ENCODE data around the gene ZDHHC16.
A peak's percentile ranks its signal among the peaks of the same experiment; 100 is the strongest.

The ZDHHC16 gene

GRCh38 chr10:97445722-97446639, at the start of gene ZDHHC16, which contains the start of gene EXOSC1 (continued):
- TF ChIP-seq PRDM6 (tag by site-specific recombination; IDR thresholded peaks at IDR 0.05) (no peak), ZNF623 (tag by site-specific recombination; IDR thresholded peaks at IDR 0.05) (0 out of 2 replicates have a peak, but pooled peaks have one; percentile 10), ZNF76 (tag by site-specific recombination; IDR thresholded peaks at IDR 0.05; ENCODE audit: borderline replicate concordance, low read depth) (peak; percentile 87; the same call in 1 of the 2 replicates), GLIS2 (tag by site-specific recombination; IDR thresholded peaks at IDR 0.05) (peak; percentile 75), SP2 (tag by site-specific recombination; IDR thresholded peaks at IDR 0.05) (peak; percentile 79), ZNF610 (tag by site-specific recombination; IDR thresholded peaks at IDR 0.05; ENCODE audit: borderline replicate concordance) (peak; percentile 18; the same call in 1 of the 2 replicates), ZSCAN18 (tag by site-specific recombination; IDR thresholded peaks at IDR 0.05) (no peak), ZNF302 (tag by site-specific recombination; IDR thresholded peaks at IDR 0.05; ENCODE audit: low read depth) (no peak), ZNF639 (tag by site-specific recombination; IDR thresholded peaks at IDR 0.05) (peak; percentile 39; the same call in 1 of the 2 replicates), REST (tag by site-specific recombination; IDR thresholded peaks at IDR 0.05) (peak; percentile 81), ZNF701 (tag by site-specific recombination; IDR thresholded peaks at IDR 0.05) (no peak), INSM2 (tag by site-specific recombination; IDR thresholded peaks at IDR 0.05) (peak; percentile 53; the same call in 1 of the 2 replicates), MEIS1 (CRISPR knock-in tag; IDR thresholded peaks at IDR 0.05; ENCODE audit: borderline replicate concordance) (no peak), IKZF3 (tag by site-specific recombination; IDR thresholded peaks at IDR 0.05) (no peak), ZNF362 (tag by site-specific recombination; IDR thresholded peaks at IDR 0.05) (no peak), ZNF571 (tag by site-specific recombination; IDR thresholded peaks at IDR 0.05) (no peak), ZBTB17 (tag by site-specific recombination; IDR thresholded peaks at IDR 0.05) (peak; percentile 94), ZBTB1 (tag by site-specific recombination; IDR thresholded peaks at IDR 0.05) (no peak), ZBTB6 (tag by site-specific recombination; IDR thresholded peaks at IDR 0.05) (0 out of 2 replicates have a peak, but pooled peaks have one; percentile 21), WT1 (tag by site-specific recombination; IDR thresholded peaks at IDR 0.05) (peak; percentile 41; the same call in 1 of the 2 replicates), ZSCAN23 (tag by site-specific recombination; IDR thresholded peaks at IDR 0.05) (no peak), ZIC2 (tag by site-specific recombination; IDR thresholded peaks at IDR 0.05) (peak; percentile 59), ZNF692 (tag by site-specific recombination; IDR thresholded peaks at IDR 0.05) (peak; percentile 85), ZBTB7A (tag by site-specific recombination; IDR thresholded peaks at IDR 0.05; ENCODE audit: low read depth) (no peak)
